Ammon's horn (tissue), 1 donor: ENCODE measurements around the gene KRT14.
"Not testable (repeated sequence)": the region's sequence is repeated elsewhere in the genome, so short reads cannot be mapped to it uniquely, and the experiment has no call there.

Experiments
- DNase-seq: peaks from one replicate; pipeline ENCODE4 v3.0.0-alpha.2; 2016; ENCODE audit warnings: low spot score

KRT14 gene

GRCh38 chr17:41547378-41547841, 39.3 kb downstream of the KRT14 start:
- DNase-seq, result no peak

- DNase-seq, result no peak
Measured at GRCh38 chr17:41546819-41547218, 39.9 kb downstream of the KRT14 start.

GRCh38 chr17:41545829-41546410, 40.8 kb downstream of the KRT14 start:
- no peak for DNase-seq

- no peak for DNase-seq
Measured at GRCh38 chr17:41544935-41545334, 41.8 kb downstream of the KRT14 start.

- peak; percentile 20 for DNase-seq
Measured at GRCh38 chr17:41544491-41544892, 42.2 kb downstream of the KRT14 start.

GRCh38 chr17:41542786-41543185, 43.9 kb downstream of the KRT14 start:
- DNase-seq, result not testable (repeated sequence)

GRCh38 chr17:41542357-41542756, 44.3 kb downstream of the KRT14 start:
- DNase-seq, result no peak

- no peak for DNase-seq
Measured at GRCh38 chr17:41540921-41541625, 45.6 kb downstream of the KRT14 start.

GRCh38 chr17:41539979-41540701, 46.6 kb downstream of the KRT14 start:
- DNase-seq, result no peak

- no peak for DNase-seq
Measured at GRCh38 chr17:41539071-41539492, 47.6 kb downstream of the KRT14 start.

- no peak for DNase-seq
Measured at GRCh38 chr17:41538565-41538991, 48.1 kb downstream of the KRT14 start.

GRCh38 chr17:41537990-41538389, 48.7 kb downstream of the KRT14 start:
- DNase-seq, result no peak

- DNase-seq, result no peak
Measured at GRCh38 chr17:41537614-41537954, 49.1 kb downstream of the KRT14 start.

GRCh38 chr17:41536741-41537613, 49.7 kb downstream of the KRT14 start:
- DNase-seq, result no peak

GRCh38 chr17:41535764-41536481, 50.8 kb downstream of the KRT14 start:
- DNase-seq, result no peak

- DNase-seq, result no peak
Measured at GRCh38 chr17:41534899-41535546, 51.7 kb downstream of the KRT14 start.

GRCh38 chr17:41533613-41534012, 53.1 kb downstream of the KRT14 start:
- DNase-seq, result no peak

- no peak for DNase-seq
Measured at GRCh38 chr17:41532947-41533570, 53.6 kb downstream of the KRT14 start.
